Stimulated activated CD8-positive, alpha-beta memory T cell treated with anti-CD3 and anti-CD28 coated beads, Interleukin-4, amount 100 ng/mL, for 1 hour (primary cell): ENCODE measurements around the gene GRPEL1.

Source experiments
- DNase-seq, 2 donors: peaks; one replicate each; pipeline ENCODE4 v3.0.0-alpha.2; 2020; ENCODE audit warnings: low read depth in 2 of 2, low spot score in 1 of 2

GRPEL1 gene

DNA sequence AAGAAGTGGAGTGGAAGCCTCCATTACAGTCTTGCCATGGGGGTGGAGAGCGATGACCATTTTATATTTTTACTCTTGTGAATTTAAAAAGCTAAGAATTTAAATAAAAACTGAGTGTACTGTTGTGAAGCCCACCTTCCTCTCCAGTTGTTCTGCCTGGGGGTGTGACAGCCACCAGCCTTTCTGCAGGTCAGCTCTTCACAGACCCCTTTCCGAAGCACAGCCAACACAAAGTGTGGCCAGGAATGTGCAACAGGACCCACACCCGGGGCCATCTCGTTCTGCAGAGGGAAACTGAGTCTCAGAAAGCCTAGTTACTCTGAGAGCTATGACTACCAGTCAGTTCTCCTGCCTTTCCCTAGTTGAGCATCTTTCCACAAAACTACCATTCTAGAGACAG is 1.4 kb downstream of the GRPEL1 start:
- DNase-seq, result no peak

DNA sequence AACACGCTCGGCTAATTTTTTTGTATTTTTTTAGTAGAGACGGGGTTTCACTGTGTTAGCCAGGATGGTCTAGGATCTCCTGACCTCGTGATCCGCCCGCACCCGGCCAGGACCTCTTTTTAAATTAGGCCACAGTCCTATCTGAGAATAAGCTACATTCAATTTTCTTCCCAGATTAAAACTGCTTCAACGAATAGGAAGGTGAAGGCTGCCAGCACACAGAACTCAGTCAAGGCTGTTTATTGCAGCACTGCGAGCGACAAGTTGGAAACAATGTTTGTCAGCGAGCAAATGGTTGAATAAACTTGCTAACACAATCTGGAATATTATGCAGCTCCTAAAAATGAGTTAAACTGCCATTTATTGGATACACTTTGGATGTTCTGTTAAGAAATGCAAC is 1.9 kb downstream of the GRPEL1 start:
- no peak for DNase-seq

DNA sequence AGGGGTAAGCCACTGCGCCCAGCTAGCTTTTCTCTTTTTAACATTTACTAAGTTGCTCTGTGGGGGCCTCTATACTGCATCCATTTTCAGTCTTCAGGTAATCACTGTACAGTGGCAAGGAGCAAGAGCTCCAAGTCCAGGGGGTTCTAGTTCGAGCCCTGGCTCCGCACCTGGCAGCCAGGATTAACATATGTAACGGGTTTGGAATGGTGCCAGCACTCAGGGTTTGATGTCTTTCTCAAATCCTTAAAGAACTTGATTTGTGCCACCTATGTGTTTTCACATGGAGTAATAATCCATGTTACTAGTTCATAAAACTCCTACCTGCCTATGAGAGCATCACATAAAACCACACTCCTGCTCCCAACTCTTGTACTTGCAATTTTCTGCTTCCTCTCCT is 4.5 kb downstream of the GRPEL1 start:
- DNase-seq, result no peak

DNA sequence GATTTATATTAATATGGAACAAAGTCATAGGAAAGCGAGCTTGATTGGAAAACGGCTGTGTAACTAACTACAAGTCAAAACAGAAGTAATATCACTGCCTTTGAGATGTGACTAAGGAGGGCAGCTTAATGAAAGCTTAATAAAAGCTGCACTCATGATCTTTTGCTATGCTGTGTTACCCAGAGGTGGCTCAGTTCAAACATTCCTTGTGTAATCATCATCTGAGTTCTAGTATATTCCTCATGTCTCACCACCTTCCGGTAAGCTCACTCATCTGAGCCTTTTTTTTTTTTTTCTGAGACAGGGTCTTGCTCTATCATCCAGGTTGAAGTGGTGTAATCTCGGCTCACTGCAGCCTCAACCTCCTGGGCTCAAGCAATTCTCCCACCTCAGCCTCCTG is 5.0 kb downstream of the GRPEL1 start:
- no peak for DNase-seq

DNA sequence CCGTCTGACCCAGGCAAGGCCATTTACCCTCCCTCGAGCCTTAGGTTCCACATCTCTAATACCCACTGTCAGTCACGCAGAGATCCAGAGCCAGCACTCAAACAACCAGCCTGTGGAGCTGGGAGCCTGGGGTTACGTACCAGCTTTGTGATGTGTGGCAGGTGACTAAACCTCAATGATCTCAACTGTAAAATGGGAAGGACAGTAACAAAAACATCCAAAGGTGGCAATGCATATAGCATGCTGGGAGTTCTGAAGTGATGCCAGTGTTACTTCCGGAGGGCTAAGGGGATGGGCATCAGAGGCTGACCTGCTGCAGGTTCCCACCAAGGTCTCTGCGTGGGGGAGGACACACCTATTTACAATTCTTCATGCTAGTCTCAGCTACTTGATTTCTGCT is 6.0 kb downstream of the GRPEL1 start:
- no peak for DNase-seq

DNA sequence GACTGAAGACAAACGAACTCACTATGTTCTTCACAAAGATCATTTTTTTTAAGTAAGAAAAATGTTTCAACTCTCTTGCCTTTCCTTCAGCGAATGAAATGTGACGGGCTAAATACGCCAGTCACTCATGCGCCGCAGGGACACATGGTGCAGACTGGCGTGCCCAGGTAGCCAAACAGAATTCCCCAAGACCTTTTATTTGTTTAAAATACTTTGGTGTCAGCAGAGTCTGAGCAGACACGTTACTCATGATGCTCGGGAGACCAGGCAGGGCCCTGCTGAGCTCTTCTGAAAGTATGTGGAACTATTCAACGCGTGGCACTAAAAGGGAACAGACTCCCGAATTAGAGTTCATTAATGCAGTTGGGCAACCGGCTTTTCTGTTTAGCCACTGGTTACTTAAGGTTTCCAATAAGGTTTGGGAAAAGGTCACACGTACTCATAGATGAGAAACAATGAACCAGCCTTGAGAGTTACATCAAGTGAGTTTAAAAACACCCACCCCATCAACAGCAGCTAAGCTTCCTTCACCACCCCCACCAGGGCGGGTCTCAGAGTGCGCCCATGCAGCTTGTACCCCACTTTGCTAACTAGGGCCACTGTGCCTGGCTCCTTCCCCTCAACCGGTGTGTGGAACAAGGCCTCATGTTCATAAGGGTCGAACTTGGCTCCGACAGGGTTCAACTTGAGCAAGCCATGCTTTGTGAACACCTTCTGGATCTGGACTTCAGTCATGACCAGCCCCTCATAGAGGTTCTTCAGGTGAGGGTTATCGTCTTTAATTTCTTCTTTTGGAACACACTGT is 7.3 kb downstream of the GRPEL1 start:
- DNase-seq, result no peak

DNA sequence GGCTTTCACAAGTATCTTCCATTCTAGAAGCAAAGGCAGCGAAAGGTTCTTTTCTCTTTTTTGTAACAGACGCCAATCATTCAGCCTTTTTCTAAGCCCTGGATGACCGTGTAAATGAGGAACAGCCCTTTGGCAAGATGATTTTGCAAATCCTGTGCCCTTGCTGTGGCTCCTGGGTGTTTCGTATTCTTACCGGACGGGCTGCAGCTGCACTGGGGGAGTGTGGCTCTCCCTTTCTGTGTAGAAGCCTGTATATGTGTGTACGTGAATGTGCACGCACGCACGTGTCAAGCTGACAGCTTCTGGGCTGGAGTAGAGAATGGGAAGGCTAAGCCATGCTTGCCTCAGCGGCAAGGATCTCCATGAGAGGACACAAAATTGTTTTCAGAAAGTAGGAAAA is 8.2 kb downstream of the GRPEL1 start:
- DNase-seq, result no peak

DNA sequence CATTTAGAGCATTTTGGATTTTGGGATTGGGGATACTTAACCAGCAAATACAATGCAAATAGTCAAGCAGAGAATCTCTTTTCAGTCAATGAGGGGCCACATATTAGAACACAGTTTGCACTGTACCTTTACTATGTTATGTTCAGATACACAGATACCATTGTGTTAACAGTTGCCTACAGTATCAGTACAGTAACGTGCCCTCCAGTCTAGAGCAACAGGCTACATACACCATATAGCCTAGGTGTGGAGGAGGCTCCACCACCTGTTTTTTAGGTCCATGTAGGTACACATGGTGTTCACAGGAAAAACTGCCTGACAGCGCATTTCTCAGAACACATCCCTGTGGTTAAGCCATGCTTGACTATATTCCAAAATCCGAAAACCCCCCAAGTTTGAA is 9.1 kb downstream of the GRPEL1 start:
- no peak for DNase-seq

DNA sequence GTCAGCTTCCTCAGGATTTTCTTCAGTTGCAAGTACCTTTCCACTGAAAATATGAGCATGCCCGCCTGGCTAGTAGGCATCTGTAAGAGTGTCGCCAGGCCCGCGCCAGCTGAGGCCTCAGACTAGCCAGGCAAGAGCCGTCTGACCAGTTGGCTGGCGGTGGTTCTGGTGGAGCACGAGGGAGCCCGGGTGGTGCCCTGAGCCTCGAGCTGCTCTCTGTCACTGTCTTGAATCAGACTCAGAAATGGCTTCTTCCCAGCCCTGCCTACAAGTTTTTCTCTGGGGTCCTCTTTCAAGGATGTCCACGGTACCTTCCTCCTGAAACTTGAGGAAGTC is 11.9 kb downstream of the GRPEL1 start:
- no peak for DNase-seq

DNA sequence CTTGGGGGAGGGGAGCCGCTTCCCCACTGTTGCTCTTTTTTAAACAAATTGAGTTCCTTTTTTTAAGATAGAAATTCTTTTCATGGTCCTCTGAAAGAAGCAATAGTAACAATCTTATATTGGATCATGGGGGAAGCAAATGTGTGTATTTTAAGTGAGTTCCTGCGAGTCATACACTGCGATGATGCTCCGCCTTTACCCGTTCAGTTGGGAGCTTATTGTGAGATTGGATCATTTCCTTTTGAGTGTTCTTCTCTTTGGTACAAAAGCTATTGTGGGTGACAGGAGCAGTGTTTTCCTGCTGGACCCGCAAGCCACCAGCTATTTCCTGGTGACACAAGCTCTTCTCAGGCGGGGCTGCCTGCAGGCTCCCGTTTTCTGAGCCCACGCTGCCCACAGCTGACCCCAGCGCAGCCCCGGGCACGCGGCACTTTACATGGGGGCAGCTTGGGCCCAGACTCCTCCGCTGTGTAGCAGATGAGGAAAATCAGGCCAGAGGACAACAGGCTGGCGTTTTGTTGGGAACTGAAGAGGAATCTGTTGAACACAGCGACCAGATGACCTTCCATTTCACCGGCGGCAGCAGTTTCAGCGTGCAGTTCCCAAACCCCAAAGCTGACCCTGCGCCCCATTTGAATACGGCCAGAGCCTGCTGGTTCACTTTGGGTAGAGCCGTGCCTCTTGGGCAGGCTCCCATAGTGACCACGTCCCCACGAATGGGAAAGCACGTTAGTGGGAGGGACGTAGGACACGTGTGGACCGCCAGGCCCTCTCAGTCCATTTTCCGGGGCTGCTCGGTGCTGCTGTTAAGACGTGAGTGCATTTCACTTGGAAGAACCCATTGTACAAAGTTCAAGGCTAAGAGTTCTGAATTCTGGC is 12.5 kb downstream of the GRPEL1 start:
- no peak for DNase-seq

DNA sequence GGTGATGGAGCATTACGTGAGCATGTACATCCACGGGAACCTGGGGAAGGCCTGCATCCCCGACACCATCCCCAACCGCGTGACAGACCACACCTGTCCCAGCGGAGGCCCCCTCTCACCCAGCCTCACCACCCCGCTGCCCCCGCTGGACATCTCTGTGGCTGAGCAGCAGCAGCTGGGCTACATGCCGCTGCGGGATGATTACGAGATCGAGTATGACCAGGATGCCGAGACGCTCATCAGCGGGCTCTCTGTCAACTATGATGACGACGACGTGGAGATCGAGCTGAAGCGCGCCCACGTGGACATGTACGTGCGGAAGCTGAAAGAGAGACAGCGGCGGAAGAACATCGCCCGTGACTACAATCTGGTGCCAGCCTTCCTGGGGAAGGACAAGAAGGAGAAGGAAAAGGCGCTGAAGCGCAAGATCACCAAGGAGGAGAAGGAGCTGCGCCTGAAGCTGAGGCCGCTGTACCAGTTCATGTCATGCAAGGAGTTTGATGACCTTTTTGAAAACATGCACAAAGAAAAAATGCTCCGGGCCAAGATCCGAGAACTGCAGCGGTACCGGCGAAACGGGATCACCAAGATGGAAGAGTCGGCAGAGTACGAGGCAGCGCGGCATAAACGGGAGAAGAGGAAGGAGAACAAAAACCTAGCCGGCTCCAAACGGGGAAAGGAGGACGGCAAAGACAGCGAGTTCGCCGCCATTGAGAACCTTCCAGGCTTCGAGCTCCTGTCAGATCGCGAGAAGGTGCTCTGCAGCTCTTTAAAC is 13.6 kb downstream of the GRPEL1 start:
- DNase-seq, result no peak

DNA sequence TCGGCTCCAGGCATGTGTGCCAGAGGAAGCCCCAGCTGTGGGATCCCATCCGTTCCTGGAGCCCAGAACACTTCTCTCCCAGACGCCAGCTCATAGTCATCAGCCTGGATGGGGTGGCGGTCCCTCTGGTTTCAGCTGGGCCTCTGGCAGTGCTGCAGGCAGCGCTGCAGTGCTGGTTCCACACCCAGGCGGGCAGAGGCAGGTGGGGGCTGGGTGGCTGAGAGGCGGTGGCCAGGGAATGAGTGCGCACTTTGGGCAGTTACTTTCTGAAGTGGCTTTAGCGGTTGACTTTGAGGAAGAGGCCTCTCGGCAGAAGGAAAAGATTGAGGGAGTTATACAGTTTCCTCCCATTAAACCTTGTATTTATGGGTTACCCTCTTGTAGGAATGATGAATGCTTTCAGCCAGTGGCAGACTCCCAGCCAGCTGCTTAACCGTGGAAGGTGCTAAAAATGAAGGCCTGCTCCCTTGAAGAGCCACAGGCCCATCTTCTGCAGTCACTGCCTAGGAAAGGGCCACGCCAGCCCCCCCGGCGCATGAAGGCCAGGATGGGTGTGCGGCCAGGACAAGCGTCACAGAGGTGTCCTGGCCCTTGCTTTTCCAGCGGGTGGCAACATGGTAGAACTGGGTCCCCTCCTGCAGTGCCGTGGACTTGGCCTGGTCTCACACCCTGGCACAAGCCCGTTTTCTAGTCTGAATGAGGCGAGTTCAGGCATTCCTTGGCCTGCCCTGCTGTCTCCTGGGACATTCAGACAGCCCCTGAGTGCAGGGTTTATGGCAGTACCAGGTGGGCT is 14.7 kb downstream of the GRPEL1 start:
- no peak for DNase-seq

DNA sequence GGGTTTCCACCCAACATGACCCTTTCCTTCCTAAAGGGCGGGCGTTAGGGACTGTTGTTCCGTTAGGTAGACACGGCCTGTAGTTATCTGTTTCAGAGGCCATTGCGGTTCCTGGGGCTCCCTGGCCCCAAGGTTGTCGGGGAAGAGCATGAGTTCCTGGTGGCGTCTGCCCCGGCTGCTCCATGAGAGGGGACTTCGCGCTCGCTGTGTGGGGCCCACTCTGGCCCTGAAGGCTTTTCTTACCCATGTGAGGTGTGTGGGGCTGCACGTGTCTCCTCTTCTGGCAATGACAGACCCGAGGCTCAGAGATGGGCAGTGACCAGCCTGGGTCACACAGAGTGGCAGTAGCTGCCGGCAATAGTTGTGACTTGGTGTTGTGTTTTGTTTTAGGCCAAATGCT is 15.6 kb downstream of the GRPEL1 start:
- DNase-seq, result no peak

DNA sequence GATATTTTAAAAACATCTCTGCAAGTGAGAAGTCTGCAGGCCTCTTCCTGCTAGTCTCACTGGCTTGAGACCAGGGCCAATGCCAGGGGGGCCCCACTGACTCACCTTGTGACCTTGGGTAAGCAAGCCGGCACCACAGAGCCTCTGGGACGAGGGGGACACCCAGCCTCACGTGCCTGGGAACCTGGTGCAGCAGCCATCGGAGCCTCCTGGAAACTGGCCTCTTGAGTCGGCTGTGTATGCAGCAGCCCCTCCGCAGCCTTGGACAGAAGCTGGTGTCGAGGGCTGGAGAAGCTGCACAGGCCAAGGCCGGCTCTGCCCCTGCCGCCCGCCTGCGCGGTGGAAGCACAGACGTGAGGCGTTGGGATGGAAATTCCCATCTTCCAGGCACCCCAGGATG is 16.0 kb downstream of the GRPEL1 start:
- no peak for DNase-seq

DNA sequence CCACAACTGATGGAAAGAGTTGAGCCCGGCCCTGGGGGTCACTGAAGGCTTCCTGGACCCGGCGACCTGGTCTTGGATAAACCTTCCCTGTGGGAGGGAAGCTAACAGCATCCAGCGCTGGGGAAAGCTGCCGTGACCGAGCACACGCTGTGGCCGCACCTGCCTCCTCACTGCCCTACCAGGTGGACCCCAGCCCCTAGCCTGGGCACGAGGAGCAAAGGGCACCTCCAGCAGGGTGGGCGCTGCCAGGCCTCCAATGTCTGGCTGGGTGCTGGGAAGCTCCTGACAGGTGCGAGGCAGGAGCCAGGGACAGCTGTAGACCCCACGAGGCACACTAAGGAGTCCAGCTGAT is 16.7 kb downstream of the GRPEL1 start:
- no peak for DNase-seq

DNA sequence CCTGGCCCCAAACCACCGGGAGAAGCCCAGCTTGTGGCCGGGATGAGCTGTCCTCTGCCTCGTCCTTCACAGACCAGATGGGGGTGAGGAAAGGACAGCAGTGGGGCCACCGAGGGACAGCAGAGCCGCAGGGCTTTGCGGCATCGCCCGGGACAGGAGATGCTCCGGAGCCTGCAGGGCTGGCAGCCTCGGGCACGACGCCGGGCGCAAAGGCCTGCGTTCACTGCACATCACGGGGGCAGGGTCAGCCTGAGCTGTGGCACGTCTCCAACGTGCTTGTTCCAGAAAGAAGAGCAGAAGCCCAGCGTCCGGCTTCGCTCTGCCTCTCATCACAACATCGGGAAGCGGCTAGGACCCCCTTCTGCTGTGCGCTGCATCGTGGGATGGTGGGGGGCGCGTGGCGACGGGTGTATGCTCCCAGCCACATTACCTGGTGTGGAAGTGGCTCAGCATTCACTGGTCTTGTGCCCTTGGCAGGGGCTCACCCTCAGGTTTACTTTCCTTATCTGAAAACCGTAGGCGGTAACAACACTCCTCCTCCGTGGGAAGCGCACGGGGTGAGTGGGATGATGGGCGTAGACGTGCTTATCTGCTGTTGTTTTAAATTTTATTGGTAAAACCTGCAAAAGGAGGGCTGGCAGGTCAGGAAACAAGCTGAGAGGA is 17.3 kb downstream of the GRPEL1 start:
- no peak for DNase-seq

DNA sequence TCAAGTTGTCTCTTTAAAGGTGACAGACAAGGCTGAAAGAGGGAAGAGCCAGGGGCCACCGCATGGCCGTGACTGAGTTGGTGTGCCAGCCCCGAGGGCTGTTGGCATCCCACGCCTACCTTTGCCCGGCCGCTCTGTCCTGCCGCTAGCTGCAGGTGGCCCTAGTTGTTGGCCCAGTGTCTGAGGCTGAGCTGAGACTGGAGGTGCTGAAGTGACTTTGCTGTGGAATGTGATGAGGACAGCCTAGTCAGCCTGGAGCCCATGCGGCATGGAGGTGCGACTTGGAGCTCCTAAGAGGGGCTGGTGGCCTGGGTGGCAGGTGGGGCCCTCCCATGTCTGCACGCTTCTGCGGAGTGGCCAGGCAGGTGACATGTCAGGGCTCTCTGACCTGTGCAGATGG is 18.1 kb downstream of the GRPEL1 start:
- no peak for DNase-seq

DNA sequence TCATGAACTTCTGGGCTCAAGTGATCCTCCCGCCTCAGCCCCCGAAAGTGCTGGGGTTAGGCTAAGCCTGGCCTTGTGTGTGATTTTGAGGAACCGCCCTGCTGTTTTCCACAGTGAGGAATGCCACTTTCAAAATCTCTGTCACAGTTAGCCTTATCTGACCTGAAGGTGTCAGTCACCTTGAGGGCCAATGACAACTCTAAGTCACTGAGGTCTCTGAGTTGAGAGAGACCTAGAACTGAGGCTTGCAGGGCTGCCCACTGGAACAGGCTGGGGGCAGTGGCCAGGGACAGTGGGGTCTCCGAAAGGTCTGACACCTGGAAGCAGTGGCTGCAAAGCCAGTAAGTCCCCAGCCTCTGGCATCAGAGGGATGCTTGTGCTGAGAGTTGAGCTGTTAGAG is 18.6 kb downstream of the GRPEL1 start:
- no peak for DNase-seq

DNA sequence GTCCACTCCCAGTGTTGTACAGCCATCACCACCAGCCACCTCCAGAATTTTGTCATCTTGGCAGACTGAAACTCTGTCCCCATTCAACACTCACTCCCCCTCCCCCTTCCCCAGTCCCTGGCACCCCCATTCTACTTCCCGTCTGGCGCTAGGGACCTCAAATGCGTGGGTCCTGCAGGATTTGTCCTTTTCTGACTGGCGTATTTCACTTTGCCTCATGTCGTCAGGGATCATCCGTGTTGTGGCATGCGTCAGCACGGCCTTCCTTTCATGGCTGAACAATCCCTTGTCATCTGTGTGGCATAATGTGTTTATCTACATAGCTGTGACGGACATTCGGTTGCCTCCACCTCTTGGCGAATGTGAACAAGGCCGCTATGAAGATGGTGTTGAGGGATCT is 19.2 kb downstream of the GRPEL1 start:
- no peak for DNase-seq

DNA sequence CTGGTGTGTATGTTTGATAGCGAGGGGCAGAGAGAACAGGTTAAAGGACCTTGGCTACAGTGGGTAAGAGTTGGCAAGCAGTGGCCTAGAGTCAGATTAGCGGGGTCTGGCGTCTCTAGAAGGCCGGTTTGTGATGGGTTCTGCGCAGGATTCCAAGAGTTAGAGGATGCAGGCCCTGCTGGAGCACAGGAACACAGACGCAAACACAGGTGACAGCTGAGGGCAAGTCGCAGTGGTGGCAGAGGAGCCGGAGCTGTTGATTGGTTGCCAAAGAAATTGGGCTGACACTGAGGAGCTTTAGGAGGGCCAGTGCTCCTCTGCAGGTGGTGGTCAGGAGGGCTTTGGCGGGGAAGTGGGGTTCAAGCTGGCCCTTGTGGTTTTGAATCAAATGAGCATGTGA is 20.9 kb downstream of the GRPEL1 start:
- no peak for DNase-seq
